ENCODE data around the gene FKBP8.

DNA sequence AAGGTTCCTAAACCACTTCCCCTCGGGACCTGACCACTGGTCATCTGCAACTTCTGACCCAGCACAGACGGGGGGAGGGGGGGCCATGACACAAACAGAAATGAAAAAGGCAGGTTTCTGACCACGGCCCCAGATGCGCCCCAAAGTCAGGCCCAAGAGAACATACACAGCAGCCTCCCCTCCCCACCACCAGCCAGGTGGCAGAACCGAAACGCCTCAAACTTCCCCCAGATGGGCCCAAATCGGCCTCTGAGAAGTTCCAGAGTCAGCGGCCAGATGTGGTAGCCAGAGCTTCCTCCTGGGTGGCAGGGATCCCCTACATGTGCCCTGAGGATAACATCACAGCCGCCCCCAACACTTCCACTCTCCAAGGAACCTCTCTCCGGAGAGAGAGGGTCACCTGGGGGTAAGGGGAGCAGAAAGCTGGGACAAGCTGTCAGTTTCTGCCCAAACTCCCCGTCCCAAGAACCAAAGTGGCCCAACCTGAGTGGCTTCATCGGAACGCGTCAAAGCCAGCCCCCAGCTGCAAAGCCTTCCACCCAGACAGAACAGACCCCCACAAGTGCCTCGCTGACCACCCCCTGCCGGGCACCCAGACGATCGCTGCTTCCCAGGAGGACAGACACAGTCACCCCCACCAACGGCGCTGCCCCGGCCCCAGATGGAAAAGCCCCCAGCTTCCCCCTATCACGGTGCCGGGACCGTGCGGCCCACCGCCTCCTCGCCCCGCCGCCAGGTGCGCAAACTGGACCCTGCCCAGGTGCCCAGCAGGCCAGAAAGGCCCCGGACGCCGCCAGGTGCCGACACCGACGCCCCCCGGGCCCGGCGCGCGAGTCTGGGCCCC lies 22.3 kb downstream of the FKBP8 start:
- TF ChIP-seq POLR2A (IDR thresholded peaks at IDR 0.05), result no peak
- TF ChIP-seq, protein P1, sequence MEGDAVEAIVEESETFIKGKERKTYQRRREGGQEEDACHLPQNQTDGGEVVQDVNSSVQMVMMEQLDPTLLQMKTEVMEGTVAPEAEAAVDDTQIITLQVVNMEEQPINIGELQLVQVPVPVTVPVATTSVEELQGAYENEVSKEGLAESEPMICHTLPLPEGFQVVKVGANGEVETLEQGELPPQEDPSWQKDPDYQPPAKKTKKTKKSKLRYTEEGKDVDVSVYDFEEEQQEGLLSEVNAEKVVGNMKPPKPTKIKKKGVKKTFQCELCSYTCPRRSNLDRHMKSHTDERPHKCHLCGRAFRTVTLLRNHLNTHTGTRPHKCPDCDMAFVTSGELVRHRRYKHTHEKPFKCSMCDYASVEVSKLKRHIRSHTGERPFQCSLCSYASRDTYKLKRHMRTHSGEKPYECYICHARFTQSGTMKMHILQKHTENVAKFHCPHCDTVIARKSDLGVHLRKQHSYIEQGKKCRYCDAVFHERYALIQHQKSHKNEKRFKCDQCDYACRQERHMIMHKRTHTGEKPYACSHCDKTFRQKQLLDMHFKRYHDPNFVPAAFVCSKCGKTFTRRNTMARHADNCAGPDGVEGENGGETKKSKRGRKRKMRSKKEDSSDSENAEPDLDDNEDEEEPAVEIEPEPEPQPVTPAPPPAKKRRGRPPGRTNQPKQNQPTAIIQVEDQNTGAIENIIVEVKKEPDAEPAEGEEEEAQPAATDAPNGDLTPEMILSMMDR (IDR thresholded peaks at IDR 0.05), result no peak
